B cell (primary cell): ENCODE data around the gene ANKRD31.

Source experiments
- EZH2 ChIP-seq: IDR thresholded peaks from 2 replicates; pipeline ENCODE4 v1.6.1; 2012; ENCODE audit warnings: borderline replicate concordance, low read depth, mild to moderate bottlenecking, moderate library complexity, low read length; ENCODE audit not compliant: insufficient read depth, poor library complexity, severe bottlenecking
- TF ChIP-seq, protein P1 (sequence below): fragments of 200-600 bp; IDR thresholded peaks from one replicate; pipeline ENCODE4 v1.8.0; 2022; ENCODE audit warnings: antibody characterized with exemption, mild to moderate bottlenecking

DNA sequence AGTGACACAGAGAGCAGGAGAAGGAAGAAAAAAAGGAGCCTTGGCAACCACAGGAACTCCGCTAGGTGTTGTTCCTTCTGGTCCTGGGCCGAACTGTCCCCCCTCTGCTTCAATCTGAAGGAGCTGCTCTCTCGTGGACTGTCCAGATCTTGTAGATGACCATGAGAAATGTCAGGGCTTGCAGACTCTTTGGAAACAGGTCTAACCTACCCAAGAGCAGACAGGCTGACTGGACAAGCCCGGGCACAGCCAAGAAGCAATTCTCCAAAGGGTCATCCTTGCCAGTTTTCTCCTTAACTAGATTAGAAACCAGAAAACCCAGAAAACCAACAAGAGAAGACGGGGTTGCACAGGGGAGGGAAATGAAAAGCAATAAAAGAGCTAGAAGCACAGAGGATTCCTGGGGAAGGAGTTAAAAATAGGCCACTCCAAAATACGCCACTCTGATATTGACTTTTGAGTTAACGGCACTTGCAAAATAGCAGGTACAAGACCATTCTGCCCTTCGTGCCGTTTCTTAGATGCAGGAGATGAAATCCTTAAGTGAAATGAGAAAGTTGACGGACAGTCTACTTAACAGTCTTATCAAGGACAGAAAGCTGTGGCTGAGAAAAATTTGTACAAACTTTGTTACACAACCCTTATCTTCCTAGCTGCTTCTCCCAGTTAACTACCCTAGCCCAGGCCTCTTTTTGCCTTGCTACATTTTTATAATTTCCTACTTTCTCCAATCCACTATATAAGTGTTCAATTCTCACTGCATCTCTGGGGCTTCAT, 190.1 kb downstream of the ANKRD31 start:
- no peak for TF ChIP-seq EZH2
- TF ChIP-seq, protein P1, sequence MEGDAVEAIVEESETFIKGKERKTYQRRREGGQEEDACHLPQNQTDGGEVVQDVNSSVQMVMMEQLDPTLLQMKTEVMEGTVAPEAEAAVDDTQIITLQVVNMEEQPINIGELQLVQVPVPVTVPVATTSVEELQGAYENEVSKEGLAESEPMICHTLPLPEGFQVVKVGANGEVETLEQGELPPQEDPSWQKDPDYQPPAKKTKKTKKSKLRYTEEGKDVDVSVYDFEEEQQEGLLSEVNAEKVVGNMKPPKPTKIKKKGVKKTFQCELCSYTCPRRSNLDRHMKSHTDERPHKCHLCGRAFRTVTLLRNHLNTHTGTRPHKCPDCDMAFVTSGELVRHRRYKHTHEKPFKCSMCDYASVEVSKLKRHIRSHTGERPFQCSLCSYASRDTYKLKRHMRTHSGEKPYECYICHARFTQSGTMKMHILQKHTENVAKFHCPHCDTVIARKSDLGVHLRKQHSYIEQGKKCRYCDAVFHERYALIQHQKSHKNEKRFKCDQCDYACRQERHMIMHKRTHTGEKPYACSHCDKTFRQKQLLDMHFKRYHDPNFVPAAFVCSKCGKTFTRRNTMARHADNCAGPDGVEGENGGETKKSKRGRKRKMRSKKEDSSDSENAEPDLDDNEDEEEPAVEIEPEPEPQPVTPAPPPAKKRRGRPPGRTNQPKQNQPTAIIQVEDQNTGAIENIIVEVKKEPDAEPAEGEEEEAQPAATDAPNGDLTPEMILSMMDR: no peak
